Vagina (tissue), 2 donors: Measurements from ENCODE around the gene CST6. TPM values are rescaled to one million over a fixed set of nuclear protein-coding genes. Genes with fewer than 3 reads are reported as not detected.

Source experiments
- DNase-seq, 2 donors: peaks; one replicate each; pipeline ENCODE4 v3.0.0-alpha.2; 2017; ENCODE audit errors: extremely low spot score in 2 of 2
- H3K27ac ChIP-seq: fragments of 200-600 bp; sonication (generic); one replicate; pipeline ENCODE4 v1.5.1; 2019
- H3K27me3 ChIP-seq: fragments of 200-600 bp; sonication (generic); one replicate; pipeline ENCODE4 v1.5.1; 2019
- H3K36me3 ChIP-seq, 2 donors: fragments of 200-600 bp; sonication (generic); one replicate each; pipeline ENCODE4 v1.5.1; 2017 to 2019
- H3K4me1 ChIP-seq: fragments of 200-600 bp; sonication (generic); one replicate; pipeline ENCODE4 v1.5.1; 2019
- H3K4me3 ChIP-seq, 2 donors: fragments of 200-600 bp; sonication (generic); 1 replicate in 1 of 2; 2 replicates in 1 of 2; pipeline ENCODE4 v1.5.1; 2016 to 2019
- H3K9me3 ChIP-seq: fragments of 200-600 bp; sonication (generic); one replicate; pipeline ENCODE4 v1.5.1; 2019
- CTCF ChIP-seq, 3 experiments: fragments of 450-650 bp in 2 of 3; fragments of 200-600 bp in 1 of 3; sonication (generic) in 1 of 3; IDR thresholded peaks; one replicate each; pipeline ENCODE4 v1.5.1; 2017 to 2019; ENCODE audit warnings: antibody characterized with exemption in 3 of 3, mild to moderate bottlenecking in 2 of 3, moderate library complexity in 2 of 3
- POLR2A ChIP-seq, 2 donors: fragments of 450-650 bp; IDR thresholded peaks; one replicate each; pipeline ENCODE4 v1.6.1; 2017; ENCODE audit warnings: antibody characterized with exemption in 2 of 2, mild to moderate bottlenecking in 2 of 2, moderate library complexity in 2 of 2
- POLR2AphosphoS5 ChIP-seq, 2 donors: sonication (generic); formaldehyde crosslinking; IDR thresholded peaks; one replicate each; pipeline ENCODE4 v1.9.0; 2017; ENCODE audit warnings: antibody characterized with exemption in 2 of 2, mild to moderate bottlenecking in 2 of 2, low read depth in 1 of 2; ENCODE audit not compliant: insufficient read depth in 1 of 2
- intact Hi-C: fragments of 100-400 bp; cut with DNase I; formaldehyde crosslinking; loops from one replicate; pipeline ENCODE4 v1.15.1; 2023
- total RNA-seq: library from RNA; depleted of rRNA; stranded (reverse); fragments of >200 nt; gene quantifications from one replicate; pipeline ENCODE4 v1.2.3, GENCODE V29; 2016

The CST6 gene
- total RNA-seq, 1 donor from 2014 or later, result 5.6 TPM

DNA sequence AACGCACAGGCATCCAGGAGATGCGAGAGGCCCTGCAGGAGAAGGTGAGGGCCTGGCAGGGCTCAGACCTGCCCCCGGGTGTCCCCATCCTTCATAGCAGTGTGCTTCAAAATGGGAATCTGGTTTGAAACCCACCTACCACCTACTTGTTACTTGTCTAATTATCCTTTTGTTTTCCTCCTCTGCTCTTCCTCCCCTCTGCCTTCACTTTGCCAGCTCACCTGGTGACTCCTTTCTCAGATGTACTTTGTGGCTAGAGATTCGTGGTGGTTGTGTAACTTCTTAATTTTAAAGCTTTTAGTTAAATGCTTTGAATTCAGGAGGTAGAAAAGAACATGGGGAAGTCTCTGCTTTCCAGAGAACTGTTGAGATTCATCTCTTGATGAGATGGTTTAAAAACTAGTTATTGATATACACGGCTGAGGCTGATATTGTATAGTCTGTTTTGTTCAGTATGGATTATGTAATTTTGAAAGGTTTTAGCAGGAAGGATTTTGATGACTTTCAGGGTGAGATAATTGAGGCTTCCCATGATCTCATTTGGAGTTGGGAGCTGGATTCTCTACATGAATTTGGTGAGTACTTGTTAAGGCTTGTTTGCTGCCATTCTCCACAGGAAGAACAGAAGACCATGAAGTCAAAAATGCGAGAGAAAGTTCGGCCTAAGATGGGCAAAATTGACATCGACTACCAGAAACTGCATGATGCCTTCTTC lies 48.3 kb downstream of the CST6 start:
- Histone ChIP-seq H3K4me3 (no peak overlapping the region), H3K36me3 (peaks cover 6 to 100% of the 10 kb centered on the region in 2 donors), H3K27ac (no peak overlapping the region), H3K9me3 (no peaks in the 10 kb centered on the region), H3K27me3 (no peaks in the 10 kb centered on the region), H3K4me1 (no peaks in the 10 kb centered on the region)
- TF ChIP-seq POLR2A (IDR thresholded peaks at IDR 0.05), result no peak
- no peak for TF ChIP-seq POLR2AphosphoS5 (IDR thresholded peaks at IDR 0.05; ENCODE audit: insufficient read depth in 1 of 2, low read depth in 1 of 2)
- TF ChIP-seq CTCF (IDR thresholded peaks at IDR 0.05), result no peak
- intact Hi-C loops, result no loop called here
- no peak for DNase-seq

DNA sequence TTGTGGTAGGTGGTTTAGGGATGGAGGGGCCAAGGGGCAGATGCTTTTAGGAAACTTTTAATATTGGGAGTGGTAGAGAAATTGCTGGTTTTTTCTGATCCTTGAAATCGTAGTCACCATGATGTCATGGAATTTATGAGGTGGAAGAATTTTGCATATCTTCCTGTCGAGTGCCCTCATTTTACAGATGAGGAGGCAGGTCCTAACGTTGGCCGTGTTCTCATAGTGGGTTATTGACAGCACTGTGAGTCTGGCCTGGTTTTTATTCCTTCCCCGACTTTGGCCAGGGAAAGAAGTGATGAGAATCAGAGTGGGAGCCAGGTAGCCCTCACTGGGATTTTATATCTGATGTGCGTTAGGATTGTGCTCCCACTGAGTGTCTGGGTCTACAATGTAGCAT lies 49.5 kb downstream of the CST6 start:
- peaks cover 6 to 100% of the 10 kb centered on the region in 2 donors for H3K36me3 ChIP-seq
- H3K27ac ChIP-seq, result no peak overlapping the region
- intact Hi-C loops, result no loop called here
- H3K9me3 ChIP-seq, result no peaks in the 10 kb centered on the region
- no peak overlapping the region for H3K4me3 ChIP-seq
- no peak for DNase-seq
- TF ChIP-seq CTCF (IDR thresholded peaks at IDR 0.05), result no peak
- no peak for TF ChIP-seq POLR2A (IDR thresholded peaks at IDR 0.05)
- no peak for TF ChIP-seq POLR2AphosphoS5 (IDR thresholded peaks at IDR 0.05; ENCODE audit: insufficient read depth in 1 of 2, low read depth in 1 of 2)
- H3K27me3 ChIP-seq, result no peaks in the 10 kb centered on the region
- no peaks in the 10 kb centered on the region for H3K4me1 ChIP-seq

GRCh38 chr11:66062408-66062807 lies 50.6 kb downstream of the CST6 start:
- no peak for TF ChIP-seq CTCF (IDR thresholded peaks at IDR 0.05)
- TF ChIP-seq POLR2A (IDR thresholded peaks at IDR 0.05), result no peak
- TF ChIP-seq POLR2AphosphoS5 (IDR thresholded peaks at IDR 0.05; ENCODE audit: insufficient read depth in 1 of 2, low read depth in 1 of 2), result no peak
- intact Hi-C loops, result no loop called here
- Histone ChIP-seq H3K27me3 (no peaks in the 10 kb centered on the region), H3K27ac (no peak overlapping the region), H3K4me3 (no peak overlapping the region), H3K9me3 (no peaks in the 10 kb centered on the region), H3K36me3 (peaks cover 6 to 100% of the 10 kb centered on the region in 2 donors), H3K4me1 (no peaks in the 10 kb centered on the region)
- DNase-seq, result no peak

Other genes with a start within 250 kb of the CST6 start
- gene AP5B1, start 231.0 kb upstream of the CST6 start, total RNA-seq, result 16.5 TPM
- gene OVOL1, start 224.9 kb upstream of the CST6 start, total RNA-seq, result 17.4 TPM
- 1.5 TPM for gene SNX32, start 178.0 kb upstream of the CST6 start, total RNA-seq
- gene CFL1, start 153.8 kb upstream of the CST6 start, total RNA-seq, result 589 TPM
- 48.9 TPM for gene MUS81, start 151.6 kb upstream of the CST6 start, total RNA-seq
- 57.9 TPM for gene EFEMP2, start 139.2 kb upstream of the CST6 start, total RNA-seq
- 0.74 TPM for gene CTSW, start 132.2 kb upstream of the CST6 start, total RNA-seq
- 78.6 TPM for gene FIBP, start 123.5 kb upstream of the CST6 start, total RNA-seq
- gene CCDC85B, start 121.3 kb upstream of the CST6 start, total RNA-seq, result 76.4 TPM
- gene FOSL1, start 111.6 kb upstream of the CST6 start, total RNA-seq, result 20.9 TPM
- gene C11orf68, start 92.9 kb upstream of the CST6 start, total RNA-seq, result 21.1 TPM
- 59.2 TPM for gene DRAP1, start 92.6 kb upstream of the CST6 start, total RNA-seq
- gene TSGA10IP, start 66.5 kb upstream of the CST6 start, total RNA-seq, result not detected
- 26.0 TPM for gene SART1, start 50.3 kb upstream of the CST6 start, total RNA-seq
- gene EIF1AD, start 9.9 kb upstream of the CST6 start, total RNA-seq, result 50.6 TPM
- gene BANF1, start 9.5 kb upstream of the CST6 start, total RNA-seq, result 54.5 TPM
- not detected for gene CATSPER1, start 14.5 kb downstream of the CST6 start, total RNA-seq
- not detected for gene GAL3ST3, start 37.2 kb downstream of the CST6 start, total RNA-seq
- gene SF3B2, start 40.4 kb downstream of the CST6 start, total RNA-seq, result 107 TPM
- gene PACS1, start 58.3 kb downstream of the CST6 start, total RNA-seq, result 66.0 TPM
- gene KLC2, start 245.7 kb downstream of the CST6 start, total RNA-seq, result 14.0 TPM